CD4-positive, alpha-beta T cell (primary cell): ENCODE results near the gene MYOM3. TPM values are rescaled to one million over a fixed set of nuclear protein-coding genes. Genes with fewer than 3 reads are reported as not detected.

Source experiments
- ATAC-seq: fragments of 200-7000 bp; cut with Tn5 transposase; one replicate; pipeline ENCODE4 v1.10.0; 2022; ENCODE audit warnings: mild to moderate bottlenecking; ENCODE audit not compliant: poor library complexity
- CTCF ChIA-PET: fragments of 350-600 bp; sonication (Branson Sonifier 250); formaldehyde crosslinking; loops from one replicate; lab custom pipeline; 2021; ENCODE audit warnings: antibody characterized with exemption, inconsistent platforms; lab: Charles Lee
- POLR2A ChIA-PET: fragments of 350-600 bp; sonication (Branson Sonifier 250); formaldehyde crosslinking; loops from one replicate; lab custom pipeline; 2021; ENCODE audit warnings: antibody characterized with exemption, inconsistent platforms; lab: Charles Lee
- DNase-seq, 14 experiments: peaks; one replicate each; pipeline ENCODE4 v3.0.0-alpha.2; 2013 to 2020; ENCODE audit warnings: mixed read lengths in 2 of 14
- H3K27ac ChIP-seq, 2 donors: one replicate each; pipeline versions ENCODE4 v1.5.1 to v1.7.0; 2013; ENCODE audit warnings: low read length in 2 of 2, low read depth in 1 of 2, mild to moderate bottlenecking in 1 of 2
- H3K27me3 ChIP-seq, 2 experiments: 1 replicate in 1 of 2; 2 replicates in 1 of 2; pipeline versions ENCODE4 v1.6.1 to v1.7.0; 2013; ENCODE audit warnings: low read length in 2 of 2, control low read depth in 1 of 2, mild to moderate bottlenecking in 1 of 2, moderate library complexity in 1 of 2; ENCODE audit not compliant: insufficient read depth in 2 of 2, control insufficient read depth in 1 of 2
- H3K36me3 ChIP-seq: one replicate; pipeline ENCODE4 v1.6.1; 2013; ENCODE audit warnings: low read length, control low read depth; ENCODE audit not compliant: insufficient read depth
- H3K4me1 ChIP-seq: one replicate; pipeline ENCODE4 v1.6.1; 2013; ENCODE audit warnings: low read length, control low read depth; ENCODE audit not compliant: insufficient read depth
- H3K4me3 ChIP-seq: one replicate; pipeline ENCODE4 v1.5.1; 2013; ENCODE audit warnings: mild to moderate bottlenecking, low read length, moderate library complexity
- H3K9me3 ChIP-seq, 2 experiments: 1 replicate in 1 of 2; 2 replicates in 1 of 2; pipeline versions ENCODE4 v1.6.1 to v1.7.0; 2013; ENCODE audit warnings: low read length in 2 of 2, mild to moderate bottlenecking in 2 of 2, control low read depth in 1 of 2, moderate library complexity in 1 of 2; ENCODE audit not compliant: control insufficient read depth in 1 of 2, insufficient read depth in 1 of 2
- H3K27ac Mint-ChIP-seq: one replicate; pipeline ENCODE4 v1.8.0; 2020; ENCODE audit warnings: mixed read lengths
- H3K27me3 Mint-ChIP-seq: one replicate; pipeline ENCODE4 v1.8.0; 2021; ENCODE audit warnings: mixed read lengths
- H3K36me3 Mint-ChIP-seq: one replicate; pipeline ENCODE4 v1.8.0; 2021; ENCODE audit warnings: low read depth, mixed read lengths
- H3K4me1 Mint-ChIP-seq: one replicate; pipeline ENCODE4 v1.8.0; 2021; ENCODE audit warnings: low read depth, mixed read lengths
- H3K4me3 Mint-ChIP-seq: one replicate; pipeline ENCODE4 v1.8.0; 2020; ENCODE audit warnings: mild to moderate bottlenecking, mixed read lengths
- H3K9me3 Mint-ChIP-seq: one replicate; pipeline ENCODE4 v1.8.0; 2020; ENCODE audit warnings: mixed read lengths
- CTCF ChIP-seq: fragments of 200-600 bp; IDR thresholded peaks from one replicate; pipeline ENCODE4 v1.8.0; 2022; ENCODE audit warnings: antibody characterized with exemption, mild to moderate bottlenecking
- intact Hi-C, 2 experiments: fragments of 100-400 bp; cut with DNase I in 1 of 2; cut with micrococcal nuclease in 1 of 2; formaldehyde crosslinking; loops; one replicate each; pipeline versions ENCODE4 v1.15.1 to v1.9.0; 2023 to 2025; cut with DNase I, micrococcal nuclease
- total RNA-seq, 174 experiments: library from RNA in 2 of 174; stranded (reverse) in 2 of 174; gene quantifications; one replicate each; pipeline ENCODE4 v1.2.3 and lab custom pipeline; 2021 to 2026

Gene MYOM3
- total RNA-seq, 2 experiments from 2014 or later, result not detected

GRCh38 chr1:24127134-24127800 lies 15.3 kb upstream of the MYOM3 start:
- ATAC-seq, result no peak
- intact Hi-C loops, result no loop called here
- H3K4me3 Mint-ChIP-seq, result no peak overlapping the region
- no peaks in the 10 kb centered on the region for H3K27me3 Mint-ChIP-seq
- H3K27ac Mint-ChIP-seq, result no peak overlapping the region
- H3K4me1 Mint-ChIP-seq, result no peaks in the 10 kb centered on the region
- H3K9me3 Mint-ChIP-seq, result no peaks in the 10 kb centered on the region
- ChIA-PET POLR2A (no interaction called here), CTCF (no interaction called here)
- Histone ChIP-seq H3K9me3 (peaks cover 5 to 16% of the 10 kb centered on the region in 2 experiments), H3K4me1 (no peaks in the 10 kb centered on the region), H3K36me3 (no peaks in the 10 kb centered on the region), H3K27me3 (no peaks in the 10 kb centered on the region), H3K27ac (no peak overlapping the region), H3K4me3 (no peak overlapping the region)
- no peak for DNase-seq
- no peaks in the 10 kb centered on the region for H3K36me3 Mint-ChIP-seq
- no peak for TF ChIP-seq CTCF

- no peaks in the 10 kb centered on the region for H3K27me3 ChIP-seq
- H3K27ac ChIP-seq, result no peak overlapping the region
- ATAC-seq, result no peak
- Mint-ChIP-seq H3K9me3 (no peaks in the 10 kb centered on the region), H3K4me1 (no peaks in the 10 kb centered on the region), H3K27me3 (peaks cover under 1% of the 10 kb centered on the region), H3K36me3 (no peaks in the 10 kb centered on the region), H3K27ac (no peak overlapping the region), H3K4me3 (no peak overlapping the region)
- no peaks in the 10 kb centered on the region for H3K4me1 ChIP-seq
- POLR2A ChIA-PET, result no interaction called here
- no peak for DNase-seq
- CTCF ChIA-PET, result no interaction called here
- H3K9me3 ChIP-seq, result peaks cover 5 to 16% of the 10 kb centered on the region in 2 experiments
- H3K4me3 ChIP-seq, result no peak overlapping the region
- intact Hi-C loops, result no loop called here
- no peaks in the 10 kb centered on the region for H3K36me3 ChIP-seq
- TF ChIP-seq CTCF, result no peak
Measured at GRCh38 chr1:24126672-24127023, 14.7 kb upstream of the MYOM3 start.

GRCh38 chr1:24126018-24126671 lies 14.2 kb upstream of the MYOM3 start:
- no peaks in the 10 kb centered on the region for H3K4me1 Mint-ChIP-seq
- Histone ChIP-seq H3K9me3 (peaks cover 5 to 15% of the 10 kb centered on the region in 2 experiments), H3K27ac (no peak overlapping the region), H3K36me3 (no peaks in the 10 kb centered on the region), H3K27me3 (no peaks in the 10 kb centered on the region), H3K4me3 (no peak overlapping the region), H3K4me1 (no peaks in the 10 kb centered on the region)
- H3K36me3 Mint-ChIP-seq, result no peaks in the 10 kb centered on the region
- ChIA-PET CTCF (no interaction called here), POLR2A (no interaction called here)
- intact Hi-C loops, result no loop called here
- H3K4me3 Mint-ChIP-seq, result no peak overlapping the region
- no peak for DNase-seq
- peaks cover 5% of the 10 kb centered on the region for H3K27me3 Mint-ChIP-seq
- no peak for ATAC-seq
- H3K27ac Mint-ChIP-seq, result no peak overlapping the region
- no peaks in the 10 kb centered on the region for H3K9me3 Mint-ChIP-seq
- no peak for TF ChIP-seq CTCF
